ENCODE results near the gene C3. TPM values are rescaled to one million over a fixed set of nuclear protein-coding genes. Genes with fewer than 3 reads are reported as not detected.

Gene C3
- polyA plus RNA-seq, 3 donors: 2.4 to 5.3 (median 3.2) TPM

DNA sequence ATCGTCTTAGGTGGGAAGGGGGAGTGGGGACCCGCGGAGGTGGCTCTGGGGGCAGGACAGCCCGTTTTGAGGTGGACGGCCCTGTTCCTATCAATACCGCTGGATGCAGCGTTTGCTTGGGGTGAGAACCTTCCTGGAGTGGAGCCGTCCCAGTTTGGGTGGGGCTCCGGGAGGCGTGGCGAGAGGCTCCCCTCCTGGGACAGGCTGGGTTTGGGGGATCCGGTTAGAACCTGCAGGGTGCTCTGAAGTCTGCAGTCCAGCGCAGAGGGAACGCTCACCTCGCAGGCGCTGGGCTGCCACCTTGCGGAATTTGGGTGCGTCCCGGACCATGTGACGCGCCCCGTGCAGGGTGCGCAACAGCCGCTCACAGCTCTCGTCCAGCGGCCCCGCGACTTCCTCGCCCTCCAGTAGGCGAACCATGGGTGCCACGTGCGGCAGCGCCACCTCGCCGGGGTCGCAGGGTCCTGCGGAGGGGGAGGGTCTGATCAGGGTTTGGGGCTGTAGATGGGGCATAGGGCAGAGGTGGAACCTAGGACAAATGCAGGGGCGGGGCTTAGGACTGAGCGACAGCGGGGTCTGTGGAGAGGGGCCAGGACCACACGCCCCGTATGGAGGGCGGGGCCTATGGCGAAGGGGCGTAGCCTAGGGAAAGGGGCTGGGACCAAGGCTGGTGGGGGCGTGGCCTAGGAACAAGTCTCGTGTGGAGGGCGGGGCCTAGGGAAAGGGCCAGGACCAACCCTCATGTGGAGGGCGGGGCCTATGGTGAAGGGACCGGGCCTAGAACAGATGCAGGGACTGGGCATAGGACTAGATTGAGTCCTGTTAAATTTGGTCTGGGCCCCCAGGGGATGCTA is 33.0 kb upstream of the C3 start:
- no peaks in the 10 kb centered on the region for H4K20me1 ChIP-seq (ENCODE audit: insufficient read depth, low read length)
- peaks cover 13 to 19% of the 10 kb centered on the region in 2 donors for H3K4me1 ChIP-seq (ENCODE audit: control insufficient read depth in 1 of 2, insufficient read depth in 2 of 2, low read length in 2 of 2)
- H3K79me2 ChIP-seq (ENCODE audit: insufficient read depth, low read length): no peaks in the 10 kb centered on the region
- peak overlapping the region; percentile 78 for H3K4me2 ChIP-seq (replicated peaks; ENCODE audit: extremely low read depth, low read length, poor library complexity, severe bottlenecking)
- TF ChIP-seq CTCF (IDR thresholded peaks at IDR 0.05): peak; percentile 70
- Mint-ChIP-seq H3K27me3 (ENCODE audit: low read depth in 3 of 3) (peaks cover 2 to 14% (median 11%) of the 10 kb centered on the region in 3 donors), H3K27ac (peak overlapping the region; percentile 85 to 93 (median 88)), H3K9me3 (no peaks in the 10 kb centered on the region), H3K4me1 (peaks cover 13% of the 10 kb centered on the region), H3K36me3 (no peaks in the 10 kb centered on the region), H3K4me3 (peak overlapping the region; percentile 76 to 87)
- peak overlapping the region; percentile 75 for H2AFZ ChIP-seq (ENCODE audit: insufficient read depth, low read depth, low read length, poor library complexity, severe bottlenecking)
- peak overlapping the region; percentile 61 to 73 for H3K27ac ChIP-seq (ENCODE audit: low read depth in 1 of 2, low read length in 2 of 2)
- peak overlapping the region; percentile 53 for H3K9ac ChIP-seq (ENCODE audit: insufficient read depth, low read length, poor library complexity, severe bottlenecking)
- 1% methylated on average over 43 of the region's 50 CpGs for WGBS (ENCODE audit: insufficient coverage)
- intact Hi-C loops (cut with micrococcal nuclease): no loop called here
- no peaks in the 10 kb centered on the region for H3K36me3 ChIP-seq (replicated peaks in 1 of 2; ENCODE audit: control insufficient read depth in 1 of 2, insufficient read depth in 2 of 2, low read length in 2 of 2)
- H3K27me3 ChIP-seq (ENCODE audit: control insufficient read depth in 2 of 2, insufficient read depth in 2 of 2, low read length in 2 of 2): no peaks in the 10 kb centered on the region
- peak; percentile 81 to 89 (median 84) for DNase-seq
- peak overlapping the region; percentile 2 to 73 (median 35) for H3K4me3 ChIP-seq (replicated peaks in 1 of 3; ENCODE audit: low read depth in 2 of 3, low read length in 3 of 3)
- H3K9me3 ChIP-seq (replicated peaks in 1 of 2; ENCODE audit: control insufficient read depth in 1 of 2, insufficient read depth in 1 of 2, low read length in 2 of 2): no peaks in the 10 kb centered on the region

DNA sequence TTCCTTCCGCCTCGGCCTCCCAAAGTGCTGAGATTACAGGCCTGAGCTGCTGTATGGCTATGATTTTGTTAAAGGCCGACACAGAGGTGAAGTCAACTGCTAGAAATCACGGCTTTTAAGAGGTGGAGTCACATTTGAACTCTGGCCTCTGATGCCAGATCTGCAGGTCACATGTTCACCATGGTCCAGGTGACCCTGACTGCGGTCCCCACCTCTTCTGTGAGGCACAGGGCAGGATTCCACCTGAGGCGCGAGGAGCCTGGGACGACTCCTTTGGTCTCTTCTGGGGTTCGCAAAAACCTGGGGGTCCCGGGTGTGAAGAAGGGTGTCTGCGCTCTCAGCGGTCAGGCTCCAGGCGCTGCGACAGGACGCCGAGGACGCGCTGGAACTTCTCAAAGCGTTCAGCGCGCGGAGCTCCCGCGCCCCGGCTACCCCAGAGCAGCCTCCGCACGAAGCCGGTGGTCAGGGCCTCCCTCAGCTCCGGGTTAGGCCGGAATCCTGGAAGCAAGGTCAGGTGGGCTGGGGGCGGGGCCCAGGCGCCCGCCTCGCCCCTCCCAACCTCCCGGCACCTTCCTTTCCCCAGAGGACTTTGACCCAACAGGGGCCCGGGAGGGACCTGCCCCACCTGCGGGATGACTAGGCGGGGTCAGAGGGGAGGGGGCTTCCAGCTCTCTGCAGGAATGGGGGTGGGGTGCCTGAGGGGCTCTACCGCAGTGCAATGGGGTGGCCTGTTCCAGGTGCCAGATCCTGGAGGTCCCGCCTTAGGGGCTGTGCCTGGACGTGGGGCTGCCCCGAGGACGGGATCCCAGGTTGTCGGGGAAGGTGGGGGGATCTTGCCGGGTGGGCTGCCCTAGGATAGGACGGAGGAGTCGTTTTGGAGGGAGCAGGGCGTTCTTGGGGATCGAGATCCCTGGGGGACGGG is 32.1 kb upstream of the C3 start:
- Histone ChIP-seq H3K79me2 (ENCODE audit: insufficient read depth, low read length) (no peaks in the 10 kb centered on the region), H3K9ac (ENCODE audit: insufficient read depth, low read length, poor library complexity, severe bottlenecking) (peak overlapping the region; percentile 53), H3K4me2 (replicated peaks; ENCODE audit: extremely low read depth, low read length, poor library complexity, severe bottlenecking) (peak overlapping the region; percentile 78), H3K9me3 (replicated peaks in 1 of 2; ENCODE audit: control insufficient read depth in 1 of 2, insufficient read depth in 1 of 2, low read length in 2 of 2) (no peaks in the 10 kb centered on the region), H3K36me3 (replicated peaks in 1 of 2; ENCODE audit: control insufficient read depth in 1 of 2, insufficient read depth in 2 of 2, low read length in 2 of 2) (no peaks in the 10 kb centered on the region), H3K4me1 (ENCODE audit: control insufficient read depth in 1 of 2, insufficient read depth in 2 of 2, low read length in 2 of 2) (peaks cover 13 to 19% of the 10 kb centered on the region in 2 donors), H3K27me3 (ENCODE audit: control insufficient read depth in 2 of 2, insufficient read depth in 2 of 2, low read length in 2 of 2) (no peaks in the 10 kb centered on the region), H3K27ac (ENCODE audit: low read depth in 1 of 2, low read length in 2 of 2) (no peak overlapping the region), H4K20me1 (ENCODE audit: insufficient read depth, low read length) (no peaks in the 10 kb centered on the region), H2AFZ (ENCODE audit: insufficient read depth, low read depth, low read length, poor library complexity, severe bottlenecking) (peak overlapping the region; percentile 75), H3K4me3 (replicated peaks in 1 of 3; ENCODE audit: low read depth in 2 of 3, low read length in 3 of 3) (peak overlapping the region in 1 of 3 experiments; percentile 73)
- WGBS (ENCODE audit: insufficient coverage): 82% methylated on average over 40 of the region's 50 CpGs
- H3K4me1 Mint-ChIP-seq: peaks cover 13% of the 10 kb centered on the region
- peak overlapping the region; percentile 76 to 87 for H3K4me3 Mint-ChIP-seq
- H3K36me3 Mint-ChIP-seq: no peaks in the 10 kb centered on the region
- peak overlapping the region in 3 of 7 donors; percentile 86 to 93 (median 92) for H3K27ac Mint-ChIP-seq
- intact Hi-C loops (cut with micrococcal nuclease): no loop called here
- H3K27me3 Mint-ChIP-seq (ENCODE audit: low read depth in 3 of 3): peaks cover 2 to 13% (median 11%) of the 10 kb centered on the region in 3 donors
- H3K9me3 Mint-ChIP-seq: no peaks in the 10 kb centered on the region
- no peak for TF ChIP-seq CTCF (IDR thresholded peaks at IDR 0.05)
- DNase-seq: no peak

All from CD14-positive monocyte (primary cell).